AG09309 (cell line): Measurements from ENCODE around the gene NOP56.

Source experiments
- DNase-seq: peaks from one replicate; pipeline ENCODE4 v3.0.0-alpha.2; 2010; ENCODE audit warnings: low read depth
- H3K4me3 ChIP-seq: 2 replicates; pipeline ENCODE4 v1.5.1; 2011; ENCODE audit warnings: mild to moderate bottlenecking, low read depth, low read length, moderate library complexity; ENCODE audit not compliant: control insufficient read depth
- TF ChIP-seq, protein P1 (sequence below): IDR thresholded peaks from 2 replicates; pipeline ENCODE4 v1.5.1; 2011; ENCODE audit warnings: mild to moderate bottlenecking, low read depth, low read length, inconsistent platforms; ENCODE audit not compliant: insufficient read depth, control insufficient read depth; ENCODE audit errors: missing control alignments

Gene NOP56

GRCh38 chr20:2610941-2611720 is 41.3 kb upstream of the NOP56 start:
- TF ChIP-seq, protein P1, sequence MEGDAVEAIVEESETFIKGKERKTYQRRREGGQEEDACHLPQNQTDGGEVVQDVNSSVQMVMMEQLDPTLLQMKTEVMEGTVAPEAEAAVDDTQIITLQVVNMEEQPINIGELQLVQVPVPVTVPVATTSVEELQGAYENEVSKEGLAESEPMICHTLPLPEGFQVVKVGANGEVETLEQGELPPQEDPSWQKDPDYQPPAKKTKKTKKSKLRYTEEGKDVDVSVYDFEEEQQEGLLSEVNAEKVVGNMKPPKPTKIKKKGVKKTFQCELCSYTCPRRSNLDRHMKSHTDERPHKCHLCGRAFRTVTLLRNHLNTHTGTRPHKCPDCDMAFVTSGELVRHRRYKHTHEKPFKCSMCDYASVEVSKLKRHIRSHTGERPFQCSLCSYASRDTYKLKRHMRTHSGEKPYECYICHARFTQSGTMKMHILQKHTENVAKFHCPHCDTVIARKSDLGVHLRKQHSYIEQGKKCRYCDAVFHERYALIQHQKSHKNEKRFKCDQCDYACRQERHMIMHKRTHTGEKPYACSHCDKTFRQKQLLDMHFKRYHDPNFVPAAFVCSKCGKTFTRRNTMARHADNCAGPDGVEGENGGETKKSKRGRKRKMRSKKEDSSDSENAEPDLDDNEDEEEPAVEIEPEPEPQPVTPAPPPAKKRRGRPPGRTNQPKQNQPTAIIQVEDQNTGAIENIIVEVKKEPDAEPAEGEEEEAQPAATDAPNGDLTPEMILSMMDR: no peak
- H3K4me3 ChIP-seq: no peak overlapping the region
- DNase-seq: no peak

GRCh38 chr20:2612073-2612472 is 40.4 kb upstream of the NOP56 start:
- H3K4me3 ChIP-seq: no peak overlapping the region
- DNase-seq: no peak
- TF ChIP-seq, protein P1: no peak

DNA sequence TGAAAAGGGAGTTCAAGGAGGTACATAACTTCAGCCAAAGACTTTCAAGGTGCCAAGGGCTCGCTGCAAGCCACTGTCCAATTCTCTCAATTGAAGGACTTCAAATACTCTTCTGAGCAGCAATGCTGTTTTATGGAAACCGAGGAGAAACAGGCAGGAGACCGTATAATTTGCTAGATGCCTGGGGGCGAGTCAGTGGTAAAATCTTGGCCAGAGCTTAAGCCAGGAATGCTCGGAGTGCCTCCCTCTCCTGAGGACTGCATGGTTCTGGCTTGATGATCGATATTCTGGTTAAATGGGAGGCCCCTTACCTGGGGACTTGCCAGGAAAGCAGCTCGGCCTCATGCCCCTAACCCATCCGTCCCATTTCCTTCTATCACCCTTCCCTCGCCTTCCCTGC is 35.8 kb upstream of the NOP56 start:
- DNase-seq: no peak

GRCh38 chr20:2617099-2617714 is 35.2 kb upstream of the NOP56 start:
- DNase-seq: no peak
- no peak overlapping the region for H3K4me3 ChIP-seq
- TF ChIP-seq, protein P1: no peak

More for the DNA sequence above, 35.8 kb upstream of the NOP56 start:
- TF ChIP-seq, protein P1: no peak
- no peak overlapping the region for H3K4me3 ChIP-seq

GRCh38 chr20:2618815-2619214 is 33.6 kb upstream of the NOP56 start:
- TF ChIP-seq, protein P1: no peak
- no peak for DNase-seq
- H3K4me3 ChIP-seq: no peak overlapping the region

DNA sequence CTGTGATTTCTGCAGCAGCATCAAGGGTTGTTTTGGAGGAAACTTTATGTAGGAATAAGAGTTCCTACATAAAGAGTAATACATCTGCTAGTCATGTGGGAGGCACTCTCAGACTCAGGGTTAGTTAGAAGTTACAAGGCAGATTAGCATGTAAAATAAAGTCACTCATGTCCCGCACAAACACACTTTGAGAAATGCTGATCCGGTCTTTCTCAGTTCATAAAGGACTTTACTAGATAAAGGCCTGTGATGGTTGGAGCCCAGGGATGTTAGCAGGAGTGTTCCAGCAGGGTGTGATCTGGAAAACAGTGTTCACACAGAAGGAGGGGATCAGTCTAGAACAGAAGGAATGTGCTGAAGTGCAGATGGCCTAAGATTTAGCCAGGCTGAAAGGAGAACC is 33.1 kb upstream of the NOP56 start:
- TF ChIP-seq, protein P1: no peak
- H3K4me3 ChIP-seq: no peak overlapping the region
- no peak for DNase-seq
